NCI-H1436 treated with DMSO at 0.1 percent for 48 hours (cell line): ENCODE results near the gene METTL25B.

ENCODE experiments used
- DNase-seq: peaks from one replicate; lab custom pipeline; 2025; lab: John Stamatoyannopoulos, UW

The METTL25B gene

GRCh38 chr1:156726549-156727226, 1.6 kb upstream of the METTL25B start:
- no peak for DNase-seq

- DNase-seq = no peak
Measured at GRCh38 chr1:156727492-156727891, 777 bp upstream of the METTL25B start.

- DNase-seq = peak; percentile 90
Measured at GRCh38 chr1:156728599-156729462, 562 bp downstream of the METTL25B start, which contains the start of gene ISG20L2. Gene ISG20L2 (minus strand): TSS chr1:156728766. CDS start chr1:156727652, 1,114 bp downstream.

- no peak for DNase-seq
Measured at GRCh38 chr1:156733989-156734584, 5.8 kb downstream of the METTL25B start.

- no peak for DNase-seq
Measured at GRCh38 chr1:156738407-156738806, 10.1 kb downstream of the METTL25B start.

GRCh38 chr1:156738916-156739315, 10.6 kb downstream of the METTL25B start:
- DNase-seq = no peak

GRCh38 chr1:156740237-156740740, 12.0 kb downstream of the METTL25B start:
- DNase-seq = no peak

- peak; percentile 97 for DNase-seq
Measured at GRCh38 chr1:156740741-156741480, 12.6 kb downstream of the METTL25B start, which contains the start of gene MRPL24. Gene MRPL24 (minus strand): TSS chr1:156741088. CDS start chr1:156738704, 2,384 bp downstream.

- DNase-seq = no peak
Measured at GRCh38 chr1:156741481-156741983, 13.3 kb downstream of the METTL25B start.

- DNase-seq = no peak
Measured at GRCh38 chr1:156742017-156742416, 13.7 kb downstream of the METTL25B start.

- DNase-seq = no peak
Measured at GRCh38 chr1:156742801-156743200, 14.5 kb downstream of the METTL25B start.

GRCh38 chr1:156743367-156744302, 15.4 kb downstream of the METTL25B start:
- no peak for DNase-seq

GRCh38 chr1:156744344-156744743, 16.1 kb downstream of the METTL25B start:
- DNase-seq = no peak

- no peak for DNase-seq
Measured at GRCh38 chr1:156744786-156745419, 16.6 kb downstream of the METTL25B start.

- no peak for DNase-seq
Measured at GRCh38 chr1:156745881-156746280, 17.6 kb downstream of the METTL25B start.

- no peak for DNase-seq
Measured at GRCh38 chr1:156746406-156746727, 18.1 kb downstream of the METTL25B start.

GRCh38 chr1:156746728-156747631, 18.7 kb downstream of the METTL25B start:
- DNase-seq = peak; percentile 22

- DNase-seq = no peak
Measured at GRCh38 chr1:156747742-156748669, 19.7 kb downstream of the METTL25B start.
